ENCODE results near the gene OGFOD1.

OGFOD1 gene

GRCh38 chr16:56450986-56451752 lies at the start of gene OGFOD1, which contains the start of gene NUDT21:
OGFOD1 (plus strand) TSS chr16:56451554; CDS start chr16:56451613, 59 bp downstream.
NUDT21 (minus strand) TSS chr16:56451332; CDS start chr16:56451202, 130 bp downstream.
- peak; percentile 97 for DNase-seq (ENCODE audit: low spot score)

- no peak for DNase-seq (ENCODE audit: low spot score)
These were observed 45.2 kb upstream of the OGFOD1 start for GRCh38 chr16:56405977-56406672.

GRCh38 chr16:56408379-56409098 lies 42.8 kb upstream of the OGFOD1 start:
- DNase-seq (ENCODE audit: low spot score) = no peak

GRCh38 chr16:56409195-56409594 lies 42.2 kb upstream of the OGFOD1 start:
- no peak for DNase-seq (ENCODE audit: low spot score)

GRCh38 chr16:56411123-56411522 lies 40.2 kb upstream of the OGFOD1 start:
- DNase-seq (ENCODE audit: low spot score) = no peak

GRCh38 chr16:56411624-56412023 lies 39.7 kb upstream of the OGFOD1 start:
- DNase-seq (ENCODE audit: low spot score) = no peak

GRCh38 chr16:56413381-56413780 lies 38.0 kb upstream of the OGFOD1 start:
- no peak for DNase-seq (ENCODE audit: low spot score)

- DNase-seq (ENCODE audit: low spot score) = no peak
These were observed 37.0 kb upstream of the OGFOD1 start for GRCh38 chr16:56414366-56414765.

- no peak for DNase-seq (ENCODE audit: low spot score)
These were observed 35.5 kb upstream of the OGFOD1 start for GRCh38 chr16:56415875-56416274.

GRCh38 chr16:56417138-56417537 lies 34.2 kb upstream of the OGFOD1 start:
- no peak for DNase-seq (ENCODE audit: low spot score)

- no peak for DNase-seq (ENCODE audit: low spot score)
These were observed 31.4 kb upstream of the OGFOD1 start for GRCh38 chr16:56419740-56420548.

- DNase-seq (ENCODE audit: low spot score) = no peak
These were observed 30.7 kb upstream of the OGFOD1 start for GRCh38 chr16:56420613-56421012.

GRCh38 chr16:56421313-56421712 lies 30.0 kb upstream of the OGFOD1 start:
- DNase-seq (ENCODE audit: low spot score) = no peak

GRCh38 chr16:56421976-56422669 lies 29.2 kb upstream of the OGFOD1 start:
- DNase-seq (ENCODE audit: low spot score) = no peak

- DNase-seq (ENCODE audit: low spot score) = no peak
These were observed 28.4 kb upstream of the OGFOD1 start for GRCh38 chr16:56422896-56423441.

- no peak for DNase-seq (ENCODE audit: low spot score)
These were observed 27.6 kb upstream of the OGFOD1 start for GRCh38 chr16:56423584-56424403.

GRCh38 chr16:56424404-56424764 lies 27.0 kb upstream of the OGFOD1 start:
- no peak for DNase-seq (ENCODE audit: low spot score)

- no peak for DNase-seq (ENCODE audit: low spot score)
These were observed 26.4 kb upstream of the OGFOD1 start for GRCh38 chr16:56424791-56425438.

GRCh38 chr16:56425439-56425832 lies 25.9 kb upstream of the OGFOD1 start, which contains the start of gene AMFR:
AMFR (minus strand) TSS chr16:56425545; CDS start chr16:56425327, 218 bp downstream.
- peak; percentile 61 for DNase-seq (ENCODE audit: low spot score)

Measured in activated CD4-positive, alpha-beta T cell treated with anti-CD3 and anti-CD28 coated beads, Interleukin-2, Interleukin-4, amounts not matched to agents 100 ng/mL and 50 ng/mL, durations not matched to agents 16 hours and 8 hours (primary cell).